Adrenal gland (tissue), 5 donors: ENCODE data around the gene COL20A1.
"Not testable (repeated sequence)": the region's sequence is repeated elsewhere in the genome, so short reads cannot be mapped to it uniquely, and the experiment has no call there.

ENCODE experiments used
- POLR2A ChIP-seq, 2 donors: fragments of 450-650 bp; IDR thresholded peaks; one replicate each; pipeline ENCODE4 v1.6.1; 2017; ENCODE audit warnings: antibody characterized with exemption in 2 of 2, mild to moderate bottlenecking in 2 of 2, moderate library complexity in 1 of 2
- TF ChIP-seq, protein P1 (sequence below), 6 experiments: fragments of 450-650 bp in 4 of 6; fragments of 200-600 bp in 2 of 6; sonication (generic) in 1 of 6; IDR thresholded peaks; 1 replicate in 5 of 6; 2 replicates in 1 of 6; pipeline versions ENCODE4 v1.5.1 to v1.8.0; 2016 to 2021; ENCODE audit warnings: antibody characterized with exemption in 6 of 6, mild to moderate bottlenecking in 2 of 6, moderate library complexity in 1 of 6
- donor health status: DM: no; HTN: no; CAD: no.

DNA sequence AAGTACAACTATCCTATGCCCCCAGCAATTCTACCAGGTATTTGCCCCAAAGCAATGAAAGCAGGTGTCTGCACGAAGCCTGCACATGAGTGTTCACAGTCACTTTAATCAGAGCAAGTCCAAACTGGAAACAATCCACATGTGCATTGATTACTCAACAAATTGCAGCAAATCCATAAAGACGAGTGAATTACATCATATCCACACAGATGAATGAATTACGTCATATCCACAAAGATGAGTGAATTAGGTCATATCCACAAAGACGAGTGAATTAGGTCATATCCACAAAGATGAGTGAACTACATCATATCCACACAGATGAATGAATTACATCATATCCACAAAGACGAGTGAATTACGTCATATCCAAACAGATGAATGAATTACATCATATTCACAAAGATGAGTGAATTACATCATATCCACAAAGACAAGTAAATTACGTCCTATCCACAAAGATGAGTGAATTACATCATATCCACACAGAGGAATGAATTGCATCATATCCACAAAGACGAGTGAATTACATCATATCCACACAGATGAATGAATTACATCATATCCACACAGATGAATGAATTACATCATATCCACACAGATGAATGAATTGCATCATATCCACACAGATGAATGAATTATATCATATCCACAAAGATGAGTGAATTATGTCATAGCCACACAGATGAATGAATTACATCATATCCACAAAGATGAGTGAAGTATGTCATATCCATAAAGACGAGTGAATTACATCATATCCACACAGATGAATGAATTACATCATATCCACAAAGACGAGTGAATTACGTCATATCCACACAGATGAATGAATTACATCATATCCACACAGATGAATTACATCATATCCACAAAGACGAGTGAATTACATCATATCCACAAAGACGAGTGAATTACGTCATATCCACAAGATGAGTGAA lies 46.4 kb downstream of the COL20A1 start:
- TF ChIP-seq, protein P1, sequence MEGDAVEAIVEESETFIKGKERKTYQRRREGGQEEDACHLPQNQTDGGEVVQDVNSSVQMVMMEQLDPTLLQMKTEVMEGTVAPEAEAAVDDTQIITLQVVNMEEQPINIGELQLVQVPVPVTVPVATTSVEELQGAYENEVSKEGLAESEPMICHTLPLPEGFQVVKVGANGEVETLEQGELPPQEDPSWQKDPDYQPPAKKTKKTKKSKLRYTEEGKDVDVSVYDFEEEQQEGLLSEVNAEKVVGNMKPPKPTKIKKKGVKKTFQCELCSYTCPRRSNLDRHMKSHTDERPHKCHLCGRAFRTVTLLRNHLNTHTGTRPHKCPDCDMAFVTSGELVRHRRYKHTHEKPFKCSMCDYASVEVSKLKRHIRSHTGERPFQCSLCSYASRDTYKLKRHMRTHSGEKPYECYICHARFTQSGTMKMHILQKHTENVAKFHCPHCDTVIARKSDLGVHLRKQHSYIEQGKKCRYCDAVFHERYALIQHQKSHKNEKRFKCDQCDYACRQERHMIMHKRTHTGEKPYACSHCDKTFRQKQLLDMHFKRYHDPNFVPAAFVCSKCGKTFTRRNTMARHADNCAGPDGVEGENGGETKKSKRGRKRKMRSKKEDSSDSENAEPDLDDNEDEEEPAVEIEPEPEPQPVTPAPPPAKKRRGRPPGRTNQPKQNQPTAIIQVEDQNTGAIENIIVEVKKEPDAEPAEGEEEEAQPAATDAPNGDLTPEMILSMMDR (IDR thresholded peaks at IDR 0.05) = not testable (repeated sequence)
- TF ChIP-seq POLR2A (IDR thresholded peaks at IDR 0.05) = not testable (repeated sequence)
